HepG2 (cell line): Measurements from ENCODE around the gene TOP2B. TPM values are rescaled to one million over a fixed set of nuclear protein-coding genes. Genes with fewer than 3 reads are reported as not detected.

Source experiments
- ARHGAP35 ChIP-seq: sonication (generic); formaldehyde crosslinking; IDR thresholded peaks from 2 replicates; pipeline ENCODE4 v1.9.0; 2022; ENCODE audit warnings: mild to moderate bottlenecking, inconsistent platforms, moderate library complexity, missing genetic modification reagents, borderline replicate concordance
- EEA1 ChIP-seq: sonication (generic); formaldehyde crosslinking; IDR thresholded peaks from 2 replicates; pipeline ENCODE4 v1.5.1; 2020; ENCODE audit warnings: mild to moderate bottlenecking, missing genetic modification reagents, borderline replicate concordance
- ETV5 ChIP-seq: IDR thresholded peaks from 2 replicates; pipeline ENCODE4 v1.6.1; 2018; ENCODE audit warnings: missing biosample characterization, missing genetic modification reagents, inconsistent platforms, borderline replicate concordance
- GABPB1 ChIP-seq: IDR thresholded peaks from 2 replicates; pipeline ENCODE4 v1.6.1; 2016; ENCODE audit warnings: mild to moderate bottlenecking, missing genetic modification reagents, moderate library complexity, missing compliant biosample characterization
- KAT2B ChIP-seq: fragments of 150-350 bp; IDR thresholded peaks from 2 replicates; pipeline ENCODE4 v1.6.1; 2014; ENCODE audit warnings: low read depth, low read length, borderline replicate concordance
- PCBP1 ChIP-seq: fragments of 200-400 bp; formaldehyde crosslinking; IDR thresholded peaks from 2 replicates; pipeline ENCODE4 v1.6.1; 2017; ENCODE audit warnings: mild to moderate bottlenecking, low read depth, low read length, borderline replicate concordance
- ZBTB8A ChIP-seq: sonication (generic); formaldehyde crosslinking; IDR thresholded peaks from 2 replicates; pipeline ENCODE4 v1.4.0; 2020; ENCODE audit warnings: mild to moderate bottlenecking, low read depth, missing genetic modification reagents, borderline replicate concordance
- ZNF24 ChIP-seq: fragments of 450-650 bp; IDR thresholded peaks from 2 replicates; pipeline ENCODE4 v1.6.1; 2017; ENCODE audit warnings: antibody characterized with exemption, mild to moderate bottlenecking
- ZNF335 ChIP-seq: sonication (generic); formaldehyde crosslinking; IDR thresholded peaks from 2 replicates; pipeline ENCODE4 v1.4.0; 2020; ENCODE audit warnings: missing genetic modification reagents
- ZNF382 ChIP-seq: sonication (generic); formaldehyde crosslinking; IDR thresholded peaks from 2 replicates; pipeline ENCODE4 v1.5.0; 2020; ENCODE audit warnings: missing genetic modification reagents, mild to moderate bottlenecking, borderline replicate concordance
- ZNF552 ChIP-seq: sonication (generic); formaldehyde crosslinking; IDR thresholded peaks from 2 replicates; pipeline ENCODE4 v1.9.0; 2022; ENCODE audit warnings: missing genetic modification reagents, mild to moderate bottlenecking, borderline replicate concordance
- ZNF567 ChIP-seq: sonication (generic); formaldehyde crosslinking; IDR thresholded peaks from 2 replicates; pipeline ENCODE4 v1.8.1; 2023; ENCODE audit warnings: mild to moderate bottlenecking, missing genetic modification reagents, borderline replicate concordance
- polyA plus RNA-seq, 8 experiments: library from polyadenylated mRNA; depleted of rRNA in 3 of 8; stranded (reverse) in 7 of 8; unstranded in 1 of 8; fragments of >200 nt; fragmentation: Illumina TruSeq in 4 of 8; extraction: Trizol in 4 of 8; gene quantifications; 2 replicates each; pipeline versions ENCODE4 v1.2.1 to v1.2.3, GENCODE V29; 2011 to 2016; ENCODE audit warnings: low read depth in 4 of 8, missing spikeins in 1 of 8, mixed read lengths in 1 of 8; ENCODE audit not compliant: insufficient read depth in 1 of 8
- total RNA-seq, 5 experiments: library from RNA; depleted of rRNA; stranded (reverse); fragments of >200 nt; fragmentation: Illumina TruSeq; extraction: Trizol; gene quantifications; 2 replicates each; pipeline ENCODE4 v1.2.3, GENCODE V29; 2016; ENCODE audit warnings: low read depth in 1 of 5
- TF ChIP-seq, protein P1 (sequence below): IDR thresholded peaks from 2 replicates; pipeline ENCODE4 v1.6.1; 2016; ENCODE audit warnings: mild to moderate bottlenecking
- TF ChIP-seq, protein P2 (sequence below): sonication (generic); formaldehyde crosslinking; IDR thresholded peaks from 2 replicates; pipeline ENCODE4 v1.8.1; 2023; ENCODE audit warnings: mild to moderate bottlenecking, missing genetic modification reagents, borderline replicate concordance
- TF ChIP-seq, protein P3 (sequence below): sonication (generic); formaldehyde crosslinking; conservative IDR thresholded peaks from 2 replicates; pipeline ENCODE4 v1.4.0; 2020; ENCODE audit warnings: missing genetic modification reagents
- TF ChIP-seq, protein P4 (sequence below): sonication (generic); formaldehyde crosslinking; IDR thresholded peaks from 2 replicates; pipeline ENCODE4 v1.9.0; 2021; ENCODE audit warnings: missing genetic modification reagents, borderline replicate concordance
- TF ChIP-seq, protein P5 (sequence below): sonication (generic); formaldehyde crosslinking; IDR thresholded peaks from 2 replicates; pipeline ENCODE4 v1.4.0; 2020; ENCODE audit warnings: missing genetic modification reagents
- TF ChIP-seq, protein P6 (sequence below): sonication (generic); formaldehyde crosslinking; IDR thresholded peaks from 2 replicates; pipeline ENCODE4 v1.5.0; 2020; ENCODE audit warnings: mild to moderate bottlenecking, missing genetic modification reagents, borderline replicate concordance

TOP2B gene
- total and polyA plus RNA-seq, 2 of the 13 experiments (the other 11 are each of a cell fraction or from before 2014, with no cell fraction given), result 27.6 to 88.1 TPM

DNA sequence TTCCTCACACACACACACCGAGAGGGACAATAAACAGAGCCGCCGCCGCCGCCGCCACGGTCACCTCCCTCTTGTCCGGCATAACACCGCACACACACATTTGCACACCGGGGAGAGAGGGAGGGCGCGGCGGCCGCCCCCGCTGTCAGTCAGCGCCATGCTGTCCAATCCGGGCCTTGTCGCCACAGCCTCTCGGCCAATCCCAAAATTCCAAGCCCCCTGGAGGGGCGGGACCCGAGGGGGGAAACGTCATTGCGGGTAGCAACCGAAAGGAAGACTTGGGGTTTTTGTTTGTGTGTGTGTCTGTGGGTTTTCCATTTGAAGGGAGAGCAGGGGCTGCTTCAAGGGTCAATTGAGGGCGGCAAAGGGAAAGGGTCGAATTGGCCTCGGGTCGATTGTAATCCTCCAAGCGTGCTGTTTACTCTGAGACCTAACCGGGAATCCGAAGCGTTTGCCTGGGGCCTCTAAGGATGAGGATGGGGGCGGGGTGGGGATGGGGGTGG, at the start of gene TOP2B (continued):
- TF ChIP-seq, protein P1, sequence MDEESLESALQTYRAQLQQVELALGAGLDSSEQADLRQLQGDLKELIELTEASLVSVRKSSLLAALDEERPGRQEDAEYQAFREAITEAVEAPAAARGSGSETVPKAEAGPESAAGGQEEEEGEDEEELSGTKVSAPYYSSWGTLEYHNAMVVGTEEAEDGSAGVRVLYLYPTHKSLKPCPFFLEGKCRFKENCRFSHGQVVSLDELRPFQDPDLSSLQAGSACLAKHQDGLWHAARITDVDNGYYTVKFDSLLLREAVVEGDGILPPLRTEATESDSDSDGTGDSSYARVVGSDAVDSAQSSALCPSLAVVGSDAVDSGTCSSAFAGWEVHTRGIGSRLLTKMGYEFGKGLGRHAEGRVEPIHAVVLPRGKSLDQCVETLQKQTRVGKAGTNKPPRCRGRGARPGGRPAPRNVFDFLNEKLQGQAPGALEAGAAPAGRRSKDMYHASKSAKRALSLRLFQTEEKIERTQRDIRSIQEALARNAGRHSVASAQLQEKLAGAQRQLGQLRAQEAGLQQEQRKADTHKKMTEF (CRISPR knock-in tag), result no peak
- no peak for TF ChIP-seq KAT2B
- TF ChIP-seq, protein P2, sequence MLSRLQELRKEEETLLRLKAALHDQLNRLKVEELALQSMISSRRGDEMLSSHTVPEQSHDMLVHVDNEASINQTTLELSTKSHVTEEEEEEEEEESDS (CRISPR knock-in tag), result no peak
- TF ChIP-seq, protein P3, sequence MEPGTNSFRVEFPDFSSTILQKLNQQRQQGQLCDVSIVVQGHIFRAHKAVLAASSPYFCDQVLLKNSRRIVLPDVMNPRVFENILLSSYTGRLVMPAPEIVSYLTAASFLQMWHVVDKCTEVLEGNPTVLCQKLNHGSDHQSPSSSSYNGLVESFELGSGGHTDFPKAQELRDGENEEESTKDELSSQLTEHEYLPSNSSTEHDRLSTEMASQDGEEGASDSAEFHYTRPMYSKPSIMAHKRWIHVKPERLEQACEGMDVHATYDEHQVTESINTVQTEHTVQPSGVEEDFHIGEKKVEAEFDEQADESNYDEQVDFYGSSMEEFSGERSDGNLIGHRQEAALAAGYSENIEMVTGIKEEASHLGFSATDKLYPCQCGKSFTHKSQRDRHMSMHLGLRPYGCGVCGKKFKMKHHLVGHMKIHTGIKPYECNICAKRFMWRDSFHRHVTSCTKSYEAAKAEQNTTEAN (CRISPR knock-in tag), result peak; percentile 97
- TF ChIP-seq ETV5 (CRISPR knock-in tag), result no peak
- TF ChIP-seq EEA1 (CRISPR knock-in tag), result no peak
- TF ChIP-seq ARHGAP35 (CRISPR knock-in tag), result 0 out of 2 replicates have a peak, but pooled peaks have one; percentile 59
- no peak for TF ChIP-seq ZNF335 (CRISPR knock-in tag)
- TF ChIP-seq, protein P4, sequence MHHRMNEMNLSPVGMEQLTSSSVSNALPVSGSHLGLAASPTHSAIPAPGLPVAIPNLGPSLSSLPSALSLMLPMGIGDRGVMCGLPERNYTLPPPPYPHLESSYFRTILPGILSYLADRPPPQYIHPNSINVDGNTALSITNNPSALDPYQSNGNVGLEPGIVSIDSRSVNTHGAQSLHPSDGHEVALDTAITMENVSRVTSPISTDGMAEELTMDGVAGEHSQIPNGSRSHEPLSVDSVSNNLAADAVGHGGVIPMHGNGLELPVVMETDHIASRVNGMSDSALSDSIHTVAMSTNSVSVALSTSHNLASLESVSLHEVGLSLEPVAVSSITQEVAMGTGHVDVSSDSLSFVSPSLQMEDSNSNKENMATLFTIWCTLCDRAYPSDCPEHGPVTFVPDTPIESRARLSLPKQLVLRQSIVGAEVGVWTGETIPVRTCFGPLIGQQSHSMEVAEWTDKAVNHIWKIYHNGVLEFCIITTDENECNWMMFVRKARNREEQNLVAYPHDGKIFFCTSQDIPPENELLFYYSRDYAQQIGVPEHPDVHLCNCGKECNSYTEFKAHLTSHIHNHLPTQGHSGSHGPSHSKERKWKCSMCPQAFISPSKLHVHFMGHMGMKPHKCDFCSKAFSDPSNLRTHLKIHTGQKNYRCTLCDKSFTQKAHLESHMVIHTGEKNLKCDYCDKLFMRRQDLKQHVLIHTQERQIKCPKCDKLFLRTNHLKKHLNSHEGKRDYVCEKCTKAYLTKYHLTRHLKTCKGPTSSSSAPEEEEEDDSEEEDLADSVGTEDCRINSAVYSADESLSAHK (CRISPR knock-in tag), result no peak
- TF ChIP-seq ZNF552, result no peak
- TF ChIP-seq PCBP1, result no peak
- TF ChIP-seq ZNF24, result no peak
- no peak for TF ChIP-seq ZNF382 (CRISPR knock-in tag)
- TF ChIP-seq ZBTB8A (CRISPR knock-in tag), result no peak
- TF ChIP-seq, protein P5, sequence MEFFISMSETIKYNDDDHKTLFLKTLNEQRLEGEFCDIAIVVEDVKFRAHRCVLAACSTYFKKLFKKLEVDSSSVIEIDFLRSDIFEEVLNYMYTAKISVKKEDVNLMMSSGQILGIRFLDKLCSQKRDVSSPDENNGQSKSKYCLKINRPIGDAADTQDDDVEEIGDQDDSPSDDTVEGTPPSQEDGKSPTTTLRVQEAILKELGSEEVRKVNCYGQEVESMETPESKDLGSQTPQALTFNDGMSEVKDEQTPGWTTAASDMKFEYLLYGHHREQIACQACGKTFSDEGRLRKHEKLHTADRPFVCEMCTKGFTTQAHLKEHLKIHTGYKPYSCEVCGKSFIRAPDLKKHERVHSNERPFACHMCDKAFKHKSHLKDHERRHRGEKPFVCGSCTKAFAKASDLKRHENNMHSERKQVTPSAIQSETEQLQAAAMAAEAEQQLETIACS, result no peak
- TF ChIP-seq GABPB1 (CRISPR knock-in tag), result peak; percentile 70
- no peak for TF ChIP-seq ZNF567 (CRISPR knock-in tag)
- TF ChIP-seq, protein P6, sequence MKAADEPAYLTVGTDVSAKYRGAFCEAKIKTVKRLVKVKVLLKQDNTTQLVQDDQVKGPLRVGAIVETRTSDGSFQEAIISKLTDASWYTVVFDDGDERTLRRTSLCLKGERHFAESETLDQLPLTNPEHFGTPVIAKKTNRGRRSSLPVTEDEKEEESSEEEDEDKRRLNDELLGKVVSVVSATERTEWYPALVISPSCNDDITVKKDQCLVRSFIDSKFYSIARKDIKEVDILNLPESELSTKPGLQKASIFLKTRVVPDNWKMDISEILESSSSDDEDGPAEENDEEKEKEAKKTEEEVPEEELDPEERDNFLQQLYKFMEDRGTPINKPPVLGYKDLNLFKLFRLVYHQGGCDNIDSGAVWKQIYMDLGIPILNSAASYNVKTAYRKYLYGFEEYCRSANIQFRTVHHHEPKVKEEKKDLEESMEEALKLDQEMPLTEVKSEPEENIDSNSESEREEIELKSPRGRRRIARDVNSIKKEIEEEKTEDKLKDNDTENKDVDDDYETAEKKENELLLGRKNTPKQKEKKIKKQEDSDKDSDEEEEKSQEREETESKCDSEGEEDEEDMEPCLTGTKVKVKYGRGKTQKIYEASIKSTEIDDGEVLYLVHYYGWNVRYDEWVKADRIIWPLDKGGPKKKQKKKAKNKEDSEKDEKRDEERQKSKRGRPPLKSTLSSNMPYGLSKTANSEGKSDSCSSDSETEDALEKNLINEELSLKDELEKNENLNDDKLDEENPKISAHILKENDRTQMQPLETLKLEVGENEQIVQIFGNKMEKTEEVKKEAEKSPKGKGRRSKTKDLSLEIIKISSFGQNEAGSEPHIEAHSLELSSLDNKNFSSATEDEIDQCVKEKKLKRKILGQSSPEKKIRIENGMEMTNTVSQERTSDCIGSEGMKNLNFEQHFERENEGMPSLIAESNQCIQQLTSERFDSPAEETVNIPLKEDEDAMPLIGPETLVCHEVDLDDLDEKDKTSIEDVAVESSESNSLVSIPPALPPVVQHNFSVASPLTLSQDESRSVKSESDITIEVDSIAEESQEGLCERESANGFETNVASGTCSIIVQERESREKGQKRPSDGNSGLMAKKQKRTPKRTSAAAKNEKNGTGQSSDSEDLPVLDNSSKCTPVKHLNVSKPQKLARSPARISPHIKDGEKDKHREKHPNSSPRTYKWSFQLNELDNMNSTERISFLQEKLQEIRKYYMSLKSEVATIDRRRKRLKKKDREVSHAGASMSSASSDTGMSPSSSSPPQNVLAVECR, result peak; percentile 66; the same call in 1 of the 2 replicates
